GM21423 (cell line): ENCODE results near the gene PLEKHH3.
"Not testable (repeated sequence)": the region's sequence is repeated elsewhere in the genome, so short reads cannot be mapped to it uniquely, and the experiment has no call there.

ENCODE experiments used
- ATAC-seq: cut with Tn5 transposase; IDR thresholded peaks from one replicate; pipeline ENCODE4 v1.9.1; 2021; ENCODE audit warnings: mild to moderate bottlenecking, moderate library complexity; ENCODE audit not compliant: unreplicated experiment

Gene PLEKHH3

DNA sequence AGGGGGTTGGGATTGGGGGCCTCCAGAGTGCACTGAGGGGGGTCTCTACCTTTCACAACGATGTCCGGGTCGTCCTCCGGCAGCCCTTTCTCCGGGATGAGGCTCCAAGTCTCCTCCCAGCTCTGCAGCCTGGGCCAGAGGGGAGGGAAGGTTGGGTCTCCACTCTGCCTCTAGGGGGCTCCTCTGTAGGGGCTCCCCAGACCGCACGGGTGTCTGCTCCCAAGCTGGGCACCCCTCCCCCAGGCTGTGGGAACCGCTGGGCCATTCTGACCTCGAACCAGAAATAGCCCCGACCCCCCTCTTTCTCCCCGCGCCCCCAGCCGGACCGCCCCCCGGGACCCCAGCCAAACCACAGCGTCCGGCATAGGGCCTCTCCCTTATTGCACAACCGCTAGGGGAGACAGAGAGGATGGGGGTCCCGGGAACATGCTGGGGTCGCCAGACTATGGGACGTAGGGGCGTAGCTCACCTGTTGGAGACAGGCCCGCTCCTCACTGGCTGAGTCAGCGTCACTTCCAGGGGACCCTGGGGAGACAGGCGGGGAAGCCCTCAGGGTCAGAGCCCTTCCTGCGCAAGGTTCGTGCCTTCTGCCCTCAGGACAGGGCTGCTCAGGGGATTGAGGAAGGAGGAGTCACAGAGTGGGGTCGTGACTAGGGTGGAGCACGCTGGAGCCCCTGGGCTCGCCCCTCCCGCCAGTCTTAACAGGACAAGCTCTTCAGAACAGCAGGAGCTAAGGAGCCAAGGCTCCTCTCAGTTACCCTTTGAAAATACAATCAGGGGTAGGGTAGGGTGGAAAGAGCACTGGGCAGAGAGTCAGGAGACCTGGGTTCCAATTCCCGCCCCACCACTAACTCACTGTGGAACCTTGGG, 2.7 kb downstream of the PLEKHH3 start:
- no peak for ATAC-seq

- no peak for ATAC-seq
Measured at GRCh38 chr17:42673266-42673884, 3.4 kb downstream of the PLEKHH3 start.

- no peak for ATAC-seq
Measured at GRCh38 chr17:42672038-42672437, 4.8 kb downstream of the PLEKHH3 start.

DNA sequence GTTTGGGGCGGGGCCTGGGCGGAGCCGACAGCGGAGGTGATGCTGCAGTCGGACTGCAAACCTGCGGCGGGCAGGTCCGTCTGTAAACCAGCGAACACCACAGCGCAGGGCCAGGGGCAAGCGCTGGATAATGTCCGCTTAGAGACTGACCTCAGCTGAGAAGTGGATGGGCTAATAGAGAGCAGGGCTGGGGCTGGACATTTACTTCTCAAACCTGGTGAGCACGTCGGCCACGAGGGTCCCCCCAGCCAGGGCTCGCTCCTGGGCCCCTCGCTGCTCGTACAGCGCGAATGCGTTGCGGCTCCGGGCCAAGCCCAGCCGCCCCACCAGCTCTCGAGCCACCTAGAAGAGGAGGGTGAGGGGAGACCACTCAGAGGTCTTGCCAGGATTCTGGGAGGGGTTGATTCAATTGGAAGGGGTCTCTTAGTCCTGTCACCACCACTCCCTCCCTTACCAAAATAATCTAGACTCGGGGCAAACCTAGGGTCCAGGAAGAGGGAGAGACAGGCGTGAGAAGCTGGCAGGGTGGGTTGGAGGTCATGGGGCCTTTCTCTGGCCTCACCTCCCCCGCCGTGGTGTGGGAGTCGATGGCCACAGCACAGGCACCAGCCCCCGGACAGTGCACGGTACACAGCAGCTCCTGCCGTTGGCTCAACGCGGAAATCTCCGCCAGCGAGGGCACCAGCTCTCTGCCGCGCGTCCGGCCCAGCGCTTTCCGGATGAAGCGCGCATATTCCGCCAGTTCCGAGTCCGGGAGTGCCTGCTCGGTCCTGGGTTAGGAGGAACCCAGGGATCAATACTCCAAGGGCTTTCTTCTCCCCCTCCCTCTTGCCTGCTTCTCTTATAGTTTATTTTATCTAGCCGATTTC, 5.8 kb downstream of the PLEKHH3 start:
- ATAC-seq, result no peak

DNA sequence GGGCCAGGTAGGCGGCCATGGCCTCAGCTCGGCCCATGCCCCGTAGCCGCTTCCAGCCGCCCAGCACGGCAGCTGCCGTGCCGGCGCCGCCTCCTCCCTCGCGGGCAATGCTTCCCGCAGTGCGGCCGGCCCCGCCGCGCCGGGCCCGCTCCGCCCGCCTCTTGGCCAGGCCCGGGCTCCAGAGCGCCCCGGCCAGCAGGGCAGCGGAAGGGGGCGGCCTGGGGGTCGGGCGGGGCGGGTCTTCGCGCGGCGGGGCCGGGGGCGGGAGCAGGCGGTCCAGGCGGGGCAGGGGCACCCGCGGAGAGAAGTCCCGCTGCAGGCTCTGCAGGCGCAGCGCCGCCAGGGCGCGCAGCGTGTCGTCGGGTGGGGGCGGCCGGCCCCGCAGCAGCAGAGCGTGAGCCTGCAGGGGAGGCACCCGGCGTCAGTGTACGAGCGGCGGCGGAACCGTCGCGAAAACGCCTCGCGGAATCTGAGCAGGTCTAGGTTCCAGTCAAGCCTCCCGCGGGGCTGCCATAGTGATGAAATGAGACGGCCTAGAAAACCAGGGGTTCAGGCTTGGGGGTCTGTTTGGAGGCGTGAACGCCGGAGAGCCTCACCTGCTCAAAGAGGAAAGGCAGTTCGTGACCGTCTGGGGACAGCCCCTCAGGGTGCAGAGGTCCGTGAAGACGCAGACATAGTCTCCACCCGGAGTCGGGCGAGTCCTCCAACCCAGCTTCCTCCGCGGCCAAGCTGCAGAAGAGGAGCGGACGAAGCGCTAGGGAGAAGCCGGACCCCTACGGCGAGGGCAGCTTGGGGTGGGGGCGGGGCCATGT, 6.6 kb downstream of the PLEKHH3 start:
- ATAC-seq, result no peak

DNA sequence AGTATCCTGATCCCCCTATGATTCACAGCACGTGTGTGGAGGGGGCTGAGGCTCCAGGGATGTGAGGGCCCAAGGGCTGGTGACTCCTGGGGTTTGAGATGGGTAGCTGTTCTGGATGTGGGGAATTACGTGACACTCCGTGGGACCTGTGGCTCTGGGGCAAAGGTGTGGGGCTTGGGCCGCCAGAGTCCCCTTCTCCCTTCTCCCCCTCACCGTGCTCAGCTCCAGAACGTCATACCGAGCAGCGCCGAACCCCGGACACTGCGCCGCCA, 7.2 kb downstream of the PLEKHH3 start:
- no peak for ATAC-seq

- ATAC-seq, result no peak
Measured at GRCh38 chr17:42667088-42667951, 9.5 kb downstream of the PLEKHH3 start.

DNA sequence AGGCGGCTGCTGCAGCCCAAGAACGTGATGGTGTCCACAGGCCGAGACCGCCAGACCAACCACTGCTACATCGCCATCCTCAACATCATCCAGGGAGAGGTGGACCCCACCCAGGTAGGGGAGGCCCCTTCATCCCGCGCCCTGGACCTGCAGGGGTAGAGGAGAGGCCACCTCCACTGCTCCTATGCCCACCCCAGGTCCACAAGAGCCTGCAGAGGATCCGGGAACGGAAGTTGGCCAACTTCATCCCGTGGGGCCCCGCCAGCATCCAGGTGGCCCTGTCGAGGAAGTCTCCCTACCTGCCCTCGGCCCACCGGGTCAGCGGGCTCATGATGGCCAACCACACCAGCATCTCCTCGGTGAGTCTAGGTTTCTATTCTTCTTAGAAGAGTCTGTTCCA, 10.7 kb downstream of the PLEKHH3 start:
- not testable (repeated sequence) for ATAC-seq

- no peak for ATAC-seq
Measured at GRCh38 chr17:42665581-42666001, 11.2 kb downstream of the PLEKHH3 start.

DNA sequence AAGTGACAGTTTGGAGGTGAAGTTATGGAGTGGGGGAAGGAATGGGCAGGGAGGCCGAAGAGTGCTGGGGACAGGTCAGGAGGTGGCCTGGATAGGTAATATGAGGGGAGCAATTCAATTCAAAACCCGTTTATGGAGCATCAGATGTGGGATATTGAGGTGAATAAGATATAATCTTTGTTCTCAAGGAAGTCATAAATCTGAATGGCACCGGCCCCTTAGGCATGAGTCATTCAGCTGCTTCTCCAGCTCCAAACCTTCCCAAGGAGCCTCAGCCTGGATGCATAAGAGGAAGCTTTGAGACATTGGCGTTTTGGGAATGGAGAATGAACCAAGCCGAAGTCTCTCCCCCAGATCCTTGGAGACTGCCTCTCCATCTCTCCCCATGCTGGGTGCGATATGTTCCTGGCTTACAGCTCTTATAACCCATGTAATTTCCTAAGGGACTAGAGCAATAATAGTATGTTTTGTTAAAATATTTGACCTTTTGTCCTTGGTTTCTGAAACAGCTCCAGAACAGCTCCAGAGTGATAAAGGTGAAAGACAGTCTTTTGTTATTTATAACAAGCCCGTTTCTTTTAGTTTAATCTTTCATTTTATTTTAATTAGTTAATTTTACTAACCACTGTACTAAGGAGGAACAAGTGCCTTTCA, 16.0 kb downstream of the PLEKHH3 start:
- ATAC-seq, result no peak

DNA sequence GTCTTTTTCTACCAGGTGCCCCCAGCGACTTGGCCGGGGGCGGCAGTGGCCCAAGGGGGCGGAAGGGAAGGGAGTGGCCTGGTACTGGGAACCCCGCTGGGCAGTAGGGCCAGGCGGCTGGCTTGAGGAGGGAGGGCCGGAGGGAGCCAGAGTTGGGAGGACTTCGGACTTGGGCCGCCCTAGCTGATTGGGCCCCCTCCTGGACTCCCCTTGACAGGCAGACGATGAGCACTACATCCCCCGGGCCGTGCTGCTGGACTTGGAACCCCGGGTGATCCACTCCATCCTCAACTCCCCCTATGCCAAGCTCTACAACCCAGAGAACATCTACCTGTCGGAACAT, 16.9 kb downstream of the PLEKHH3 start:
- not testable (repeated sequence) for ATAC-seq

- ATAC-seq, result no peak
Measured at GRCh38 chr17:42659079-42659931, 17.5 kb downstream of the PLEKHH3 start, which contains the start of gene TUBG2. Gene TUBG2, plus strand, starts transcription at chr17:42659284. Its CDS starts 220 bp downstream, at chr17:42659504.

GRCh38 chr17:42657824-42658588, 18.8 kb downstream of the PLEKHH3 start:
- ATAC-seq, result no peak

DNA sequence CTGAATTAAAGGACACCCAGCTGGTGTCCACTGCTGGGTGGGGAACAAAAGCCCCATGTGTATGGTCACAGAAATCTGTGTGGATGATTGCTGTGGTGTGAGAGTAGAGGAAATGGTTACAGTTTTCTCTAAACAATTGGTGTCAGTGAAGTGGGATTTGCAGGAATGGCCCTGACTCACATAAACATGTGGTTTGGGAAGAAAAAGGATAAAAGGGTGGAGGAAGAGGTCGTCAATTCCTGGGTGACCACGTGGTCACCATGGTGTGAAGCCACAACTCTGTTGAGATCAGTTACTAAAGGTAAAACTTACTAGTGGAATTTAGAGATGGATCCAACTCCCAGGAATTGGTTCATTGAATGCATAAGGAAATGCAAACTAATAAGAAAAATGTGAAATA, 21.3 kb downstream of the PLEKHH3 start:
- ATAC-seq, result no peak

DNA sequence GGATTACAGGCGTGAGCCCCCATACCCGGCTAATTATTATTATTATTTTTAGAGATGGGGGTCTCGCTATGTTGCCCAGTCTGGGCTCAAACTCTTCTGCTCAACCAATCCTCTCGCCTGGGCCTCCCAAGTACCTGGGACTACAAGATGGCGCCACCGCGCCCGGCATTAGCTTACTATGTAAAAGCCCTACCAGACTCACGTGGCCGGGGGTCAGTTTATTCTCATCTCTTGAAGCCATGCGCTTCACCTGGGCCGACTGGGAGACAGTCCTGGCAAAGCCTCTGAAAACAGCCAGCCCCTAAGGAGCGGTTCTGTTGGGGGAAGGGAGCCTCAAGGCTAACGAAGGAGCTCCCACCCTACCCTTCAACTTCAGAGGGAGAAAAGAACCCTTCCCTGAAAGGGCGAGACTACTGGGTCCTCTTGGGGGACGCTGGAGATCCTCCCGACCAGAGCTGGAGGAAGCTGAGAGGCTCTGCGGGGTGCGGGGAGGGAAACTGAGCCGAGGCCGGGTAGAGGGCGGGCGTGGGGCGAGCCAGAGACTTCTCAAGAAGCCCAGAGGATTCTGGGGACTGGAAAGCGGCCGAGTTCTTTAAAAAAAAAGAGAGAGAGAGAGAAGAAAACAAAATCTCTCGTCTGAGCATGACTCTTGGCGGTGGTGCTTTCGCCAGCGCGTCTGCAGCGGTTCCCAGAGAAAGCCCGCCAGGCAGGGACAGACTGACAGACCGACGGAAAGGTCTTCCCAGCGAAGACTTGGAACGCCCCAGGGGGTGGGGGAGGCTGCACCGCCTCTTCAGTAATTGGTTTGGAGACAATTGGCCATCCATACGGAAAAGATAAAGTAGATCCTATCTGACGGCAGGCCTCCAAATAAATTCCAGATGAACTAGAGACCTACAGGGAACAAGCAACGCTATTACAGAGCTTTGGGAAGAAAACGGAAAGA, 23.3 kb downstream of the PLEKHH3 start:
- ATAC-seq, result no peak

GRCh38 chr17:42651392-42651791, 25.4 kb downstream of the PLEKHH3 start:
- ATAC-seq, result no peak

- no peak for ATAC-seq
Measured at GRCh38 chr17:42647778-42648177, 29.0 kb downstream of the PLEKHH3 start.
